ENCODE data around the gene TAF1L. TPM values are rescaled to one million over a fixed set of nuclear protein-coding genes. Genes with fewer than 3 reads are reported as not detected.

TAF1L gene
- polyA plus RNA-seq, 4 donors: 0.03 TPM; not detected in 3

DNA sequence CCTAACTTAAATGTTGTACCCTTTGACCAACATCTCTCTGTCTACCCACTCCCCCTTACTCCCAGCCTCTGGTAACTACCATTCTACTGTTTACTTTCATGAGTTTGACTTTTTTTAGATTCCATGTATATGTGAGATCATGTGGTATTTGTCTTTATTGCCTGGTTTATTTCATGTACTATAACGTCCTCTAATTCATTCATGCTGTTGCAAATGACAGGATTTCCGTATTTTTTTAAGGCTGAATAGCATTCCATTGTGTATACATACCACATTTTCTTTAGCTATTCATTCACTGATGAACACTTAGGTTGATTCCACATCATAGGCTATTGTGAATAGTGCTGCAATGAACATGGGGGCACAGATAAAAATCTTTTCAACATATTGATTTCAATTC, 50.7 kb downstream of the TAF1L start:
- FAIRE-seq: no peak
- Histone ChIP-seq H3K36me3 (ENCODE audit: control insufficient read depth in 3 of 3, insufficient read depth in 2 of 3, low read depth in 1 of 3, low read length in 3 of 3) (no peaks in the 10 kb centered on the region), H3K27ac (ENCODE audit: low read depth in 1 of 3, low read length in 2 of 3) (no peak overlapping the region), H3K4me3 (ENCODE audit: low read depth in 1 of 3, low read length in 3 of 3) (no peak overlapping the region), H3K27me3 (ENCODE audit: control insufficient read depth in 3 of 3, insufficient read depth in 3 of 3, low read length in 3 of 3) (no peaks in the 10 kb centered on the region), H3K4me1 (ENCODE audit: control insufficient read depth in 3 of 3, insufficient read depth in 2 of 3, low read depth in 1 of 3, low read length in 2 of 3) (no peaks in the 10 kb centered on the region), H3K9me3 (ENCODE audit: control insufficient read depth in 2 of 2, insufficient read depth in 1 of 2, low read depth in 1 of 2, low read length in 1 of 2) (no peaks in the 10 kb centered on the region)
- WGBS, 3 donors: 17 to 45% (median 20%) methylated on average over 2 of the region's 2 CpGs
- no peak for DNase-seq

DNA sequence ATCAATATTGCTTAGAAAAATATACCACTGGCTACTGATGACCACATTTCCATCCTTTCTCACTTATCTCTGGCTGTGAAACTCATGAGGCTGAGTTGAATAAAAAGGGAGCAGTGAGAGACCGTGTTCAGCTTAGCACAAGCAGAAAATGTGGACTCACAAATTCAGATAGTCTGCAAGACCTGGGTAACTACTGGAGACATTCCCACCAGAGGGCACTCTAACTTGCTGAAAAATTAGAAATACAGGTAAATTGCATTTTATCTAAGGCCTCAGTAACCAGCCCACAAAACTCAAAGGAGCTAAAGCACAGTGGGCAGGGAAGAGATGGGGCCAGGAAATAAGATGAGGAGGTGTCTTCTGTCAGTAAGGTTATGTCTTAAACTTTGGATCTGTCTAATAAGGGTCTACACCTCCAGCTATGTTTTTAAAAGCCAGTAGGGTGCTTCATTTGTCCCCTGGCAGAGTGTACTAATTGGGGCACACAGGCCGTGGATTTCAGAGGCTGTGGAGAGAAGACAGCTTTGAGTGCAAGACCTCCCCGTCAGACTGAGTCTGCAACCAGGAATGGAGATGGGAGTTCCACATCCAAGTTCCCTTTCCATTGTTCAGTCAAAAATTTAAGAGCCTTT, 53.8 kb downstream of the TAF1L start:
- DNase-seq: peak; percentile 37 to 62
- Histone ChIP-seq H3K27ac (ENCODE audit: low read depth in 1 of 3, low read length in 2 of 3) (no peak overlapping the region), H3K27me3 (ENCODE audit: control insufficient read depth in 3 of 3, insufficient read depth in 3 of 3, low read length in 3 of 3) (peaks cover 0 to 4% (median 0%) of the 10 kb centered on the region in 3 donors), H3K9me3 (ENCODE audit: control insufficient read depth in 2 of 2, insufficient read depth in 1 of 2, low read depth in 1 of 2, low read length in 1 of 2) (no peaks in the 10 kb centered on the region), H3K4me3 (ENCODE audit: low read depth in 1 of 3, low read length in 3 of 3) (no peak overlapping the region), H3K4me1 (ENCODE audit: control insufficient read depth in 3 of 3, insufficient read depth in 2 of 3, low read depth in 1 of 3, low read length in 2 of 3) (no peaks in the 10 kb centered on the region), H3K36me3 (ENCODE audit: control insufficient read depth in 3 of 3, insufficient read depth in 2 of 3, low read depth in 1 of 3, low read length in 3 of 3) (no peaks in the 10 kb centered on the region)
- 40 to 47% (median 44%) methylated on average over 3 of the region's 3 CpGs for WGBS, 3 donors
- no peak for FAIRE-seq

DNA sequence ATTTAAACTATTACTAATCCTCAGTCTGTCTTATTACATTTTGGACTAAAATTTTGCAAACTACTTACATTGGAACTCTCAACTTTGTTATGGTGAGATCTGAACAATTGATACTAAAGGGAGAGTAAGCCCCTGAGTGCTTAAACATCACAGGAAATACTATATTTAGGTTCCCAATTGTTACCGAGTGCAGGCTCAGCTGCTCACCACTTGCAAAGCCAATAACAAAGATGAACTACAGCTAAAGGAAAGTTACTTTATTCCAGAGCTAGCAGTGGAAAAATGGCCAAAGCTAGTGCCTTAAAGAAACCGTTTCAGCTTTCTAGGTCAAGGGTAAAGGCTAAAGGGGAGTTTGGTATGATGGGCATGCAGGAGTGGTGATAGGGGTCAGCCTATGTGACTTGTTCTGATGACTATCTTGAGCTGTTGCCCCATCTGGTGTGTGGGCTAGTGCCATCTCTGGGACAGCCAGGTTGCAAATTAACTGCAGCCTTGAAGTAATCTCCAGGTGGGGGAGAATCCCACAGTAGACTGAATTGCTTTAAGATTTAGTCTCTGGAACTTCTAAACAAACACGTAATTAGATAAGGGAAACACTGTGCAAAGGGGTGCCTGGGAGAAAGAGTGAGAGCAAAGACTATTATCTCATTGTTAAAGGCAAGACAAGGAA, 54.7 kb downstream of the TAF1L start:
- Histone ChIP-seq H3K27ac (ENCODE audit: low read depth in 1 of 3, low read length in 2 of 3) (no peak overlapping the region), H3K4me3 (ENCODE audit: low read depth in 1 of 3, low read length in 3 of 3) (no peak overlapping the region)
- FAIRE-seq: no peak

DNA sequence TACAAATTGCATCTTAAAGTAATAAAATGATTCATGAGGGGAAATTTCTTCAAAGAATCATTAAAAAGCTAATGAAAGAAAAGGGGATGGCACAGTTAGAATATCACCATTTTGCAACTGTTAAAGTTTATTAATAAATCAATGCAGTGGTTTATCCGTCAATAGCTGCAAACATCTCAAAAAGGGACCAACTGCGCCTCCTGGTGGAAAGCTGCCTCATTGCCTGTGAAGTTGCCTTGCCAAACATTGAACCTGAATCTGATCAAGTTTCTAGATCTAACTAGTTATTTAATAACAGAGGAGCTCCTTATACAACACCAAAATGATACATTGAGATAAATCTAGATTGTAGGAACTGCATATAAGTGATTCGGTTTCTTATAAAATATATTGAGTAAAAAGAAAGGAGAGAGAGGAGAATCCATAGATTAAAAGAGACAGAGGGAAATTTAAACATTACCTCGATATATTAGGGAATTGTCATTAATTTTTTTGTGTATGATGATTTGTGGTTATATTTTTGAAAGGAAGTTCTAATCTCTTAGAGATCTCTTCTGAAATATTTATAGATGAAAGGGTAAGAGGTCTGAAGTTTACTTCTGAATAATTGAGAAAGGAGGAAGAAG, 55.6 kb downstream of the TAF1L start:
- H3K36me3 ChIP-seq (ENCODE audit: control insufficient read depth in 3 of 3, insufficient read depth in 2 of 3, low read depth in 1 of 3, low read length in 3 of 3): no peaks in the 10 kb centered on the region
- DNase-seq: peak; percentile 71 to 75
- H3K27ac ChIP-seq (ENCODE audit: low read depth in 1 of 3, low read length in 2 of 3): no peak overlapping the region
- no peak overlapping the region for H3K4me3 ChIP-seq (ENCODE audit: low read depth in 1 of 3, low read length in 3 of 3)
- H3K4me1 ChIP-seq (ENCODE audit: control insufficient read depth in 3 of 3, insufficient read depth in 2 of 3, low read depth in 1 of 3, low read length in 2 of 3): no peaks in the 10 kb centered on the region
- WGBS, 3 donors: 12 to 18% (median 18%) methylated on average over 4 of the region's 4 CpGs
- H3K9me3 ChIP-seq (ENCODE audit: control insufficient read depth in 2 of 2, insufficient read depth in 1 of 2, low read depth in 1 of 2, low read length in 1 of 2): no peaks in the 10 kb centered on the region
- FAIRE-seq: peak; percentile 92
- H3K27me3 ChIP-seq (ENCODE audit: control insufficient read depth in 3 of 3, insufficient read depth in 3 of 3, low read length in 3 of 3): peaks cover 0 to 4% (median 0%) of the 10 kb centered on the region in 3 donors

More for the DNA sequence above, 54.7 kb downstream of the TAF1L start:
- WGBS, 3 donors: 6 to 24% (median 8%) methylated on average over 3 of the region's 3 CpGs
- H3K4me1 ChIP-seq (ENCODE audit: control insufficient read depth in 3 of 3, insufficient read depth in 2 of 3, low read depth in 1 of 3, low read length in 2 of 3): no peaks in the 10 kb centered on the region
- no peaks in the 10 kb centered on the region for H3K9me3 ChIP-seq (ENCODE audit: control insufficient read depth in 2 of 2, insufficient read depth in 1 of 2, low read depth in 1 of 2, low read length in 1 of 2)
- DNase-seq: no peak
- peaks cover 0 to 4% (median 0%) of the 10 kb centered on the region in 3 donors for H3K27me3 ChIP-seq (ENCODE audit: control insufficient read depth in 3 of 3, insufficient read depth in 3 of 3, low read length in 3 of 3)
- no peaks in the 10 kb centered on the region for H3K36me3 ChIP-seq (ENCODE audit: control insufficient read depth in 3 of 3, insufficient read depth in 2 of 3, low read depth in 1 of 3, low read length in 3 of 3)

Other genes with a start within 250 kb of the TAF1L start
- 10 to 100 TPM in 1 of 4 donors, 1 to 10 TPM in 3; 3.5 to 12.2 (median 4.7) TPM for gene RIGI, start 109.5 kb downstream of the TAF1L start, polyA plus RNA-seq
- 10 to 100 TPM in 2 of 4 donors, 1 to 10 TPM in 2; 6.5 to 15.4 (median 10.0) TPM for gene SMIM27, start 83.3 kb downstream of the TAF1L start, polyA plus RNA-seq
- 10 to 100 TPM in 1 of 4 donors, 1 to 10 TPM in 3; 6.2 to 20.4 (median 7.1) TPM for gene TOPORS, start 83.1 kb downstream of the TAF1L start, polyA plus RNA-seq
- 10 to 100 TPM; 46.6 to 78.7 (median 61.9) TPM for gene NDUFB6, start 62.5 kb downstream of the TAF1L start, polyA plus RNA-seq
- not detected for gene TMEM215, start 147.9 kb upstream of the TAF1L start, polyA plus RNA-seq

Data from small intestine (tissue), 7 donors.